Heart left ventricle (tissue), 13 donors: Measurements from ENCODE around the gene C5orf15.

ENCODE experiments used
- CTCF ChIP-seq, 12 donors: fragments of 200-600 bp; sonication (generic) in 4 of 12; IDR thresholded peaks; one replicate each; pipeline versions ENCODE4 v1.5.0 to v1.8.0; 2018 to 2022; ENCODE audit warnings: antibody characterized with exemption in 12 of 12, mild to moderate bottlenecking in 5 of 12
- POLR2A ChIP-seq, 2 donors: fragments of 450-650 bp; IDR thresholded peaks; one replicate each; pipeline ENCODE4 v1.6.1; 2017; ENCODE audit warnings: antibody characterized with exemption in 2 of 2, mild to moderate bottlenecking in 2 of 2, moderate library complexity in 2 of 2
- donor health status: ischemic (EF 13 %, LVEDD 7.1; RV severe dilation, severe dysfunction).
- donor health status: DM: no; HTN: yes; CAD: no.
- donor health status: DM: no; HTN: no; CAD: no.
- donor health status: ischemic (EF 25% LVEDD 6.9; RV normal size, moderate dysfunction).
- donor health status: ischemic (EF 25% LVEDD 5.7; RV mildly dilated, moderate dysfunction).
- donor health status: ischemic (EF 35%, LVEDD 5.7; RV mildly dilated, moderate dysfunction).
- donor health status: nonischemic (EF 11% LVEDD 7.7; RV severe dilation, severe dysfunction).
- donor health status: DM: yes; HTN: yes; CAD: no.
- donor health status: PGD.
- donor health status: ischemic (EF 29% LVEDD 5.4; RV normal size, mild dysfunction).
- donor health status: nonischemic (EF 23%, LVEDD 6.1; RV moderate dilation, normal function).

- TF ChIP-seq CTCF (IDR thresholded peaks at IDR 0.05) (no peak), POLR2A (IDR thresholded peaks at IDR 0.05) (no peak)
Observed at GRCh38 chr5:134008266-134008749, 39.9 kb upstream of the C5orf15 start.
